Kidney tubule cell (primary cell): ENCODE measurements around the gene TBCD.

Experiments
- DNase-seq: peaks from one replicate; pipeline ENCODE4 v3.0.0-alpha.2; 2018; ENCODE audit warnings: low spot score

TBCD gene

DNA sequence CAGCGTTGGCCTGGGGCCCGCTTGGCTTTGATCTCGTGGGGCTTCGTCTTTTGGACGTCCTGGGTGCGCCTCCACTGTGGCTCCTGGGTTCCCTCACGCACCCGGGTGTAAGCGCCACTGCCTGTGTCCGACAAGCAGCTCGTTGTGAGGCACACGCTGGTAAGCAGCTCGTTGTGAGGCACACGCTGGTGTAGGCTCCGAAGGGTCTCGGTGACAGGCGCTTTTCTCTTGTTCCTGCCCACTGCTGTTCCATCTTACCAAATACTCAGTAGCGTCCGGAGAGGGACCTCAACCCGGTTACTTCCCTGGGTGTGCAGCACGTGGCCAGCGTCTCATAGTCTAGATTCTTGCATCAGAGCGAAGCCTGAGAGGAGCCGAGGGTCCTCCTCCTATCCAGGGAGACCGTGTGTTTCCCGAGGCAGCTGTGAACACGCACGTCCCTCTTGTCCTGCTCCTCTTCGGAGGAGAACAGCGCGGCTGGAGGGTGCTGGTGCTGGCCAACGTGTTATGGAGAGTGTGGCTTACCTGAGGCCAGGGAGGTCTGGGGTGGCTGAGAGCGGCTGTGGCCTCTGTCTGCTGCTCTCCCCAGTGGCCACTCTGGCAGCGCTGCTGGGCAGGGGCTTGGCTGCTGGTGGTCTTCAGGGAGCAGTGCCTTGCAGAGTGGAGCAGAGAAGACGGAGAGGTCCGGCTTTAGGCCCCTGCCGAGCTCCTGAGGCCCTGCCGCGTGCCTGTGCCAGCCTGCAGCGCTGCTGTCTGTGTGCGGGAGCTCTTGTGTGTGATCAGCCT lies 120.1 kb downstream of the TBCD start:
- no peak for DNase-seq

DNA sequence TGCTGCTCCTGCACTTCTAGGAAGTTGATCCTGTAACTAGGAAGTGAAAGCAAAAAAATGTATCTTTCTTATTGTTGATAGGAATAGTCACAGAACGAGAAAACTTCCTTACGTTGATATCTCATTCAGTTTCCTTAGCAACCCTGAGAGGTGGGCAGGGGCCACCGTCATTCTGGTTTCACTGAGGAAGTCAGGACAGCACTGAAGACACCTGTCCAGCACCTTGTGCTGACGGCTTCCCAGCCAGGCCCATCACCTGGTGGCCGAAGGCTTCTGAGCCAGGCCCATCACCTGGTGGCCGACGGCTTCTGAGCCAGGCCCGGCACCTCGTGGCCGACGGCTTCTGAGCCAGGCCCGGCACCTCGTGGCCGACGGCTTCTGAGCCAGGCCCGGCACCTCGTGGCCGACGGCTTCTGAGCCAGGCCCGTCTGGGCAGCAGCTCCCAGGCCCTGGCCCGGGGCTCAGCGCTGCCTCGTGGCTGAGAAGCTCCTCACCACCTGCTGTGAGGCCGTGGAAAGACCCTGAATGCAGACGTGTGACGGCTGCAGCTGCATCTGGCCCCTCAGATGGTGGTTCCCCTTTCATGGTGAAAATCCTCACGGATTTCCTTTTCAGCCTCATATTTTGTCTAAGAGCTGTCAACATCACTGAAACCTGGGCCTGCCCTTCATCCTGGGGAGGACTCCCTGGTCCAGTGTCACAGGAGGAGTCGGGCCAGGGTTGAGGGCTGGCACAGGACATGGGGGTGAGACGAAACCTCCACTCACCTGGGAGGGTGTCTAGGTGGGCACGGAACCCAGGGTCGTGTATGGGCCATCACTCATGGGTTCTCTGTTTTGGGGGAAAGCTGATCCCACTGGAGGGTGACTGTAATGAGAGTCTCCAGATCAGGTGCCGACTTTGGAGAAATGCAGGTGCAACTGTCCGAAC lies 121.0 kb downstream of the TBCD start:
- no peak for DNase-seq

DNA sequence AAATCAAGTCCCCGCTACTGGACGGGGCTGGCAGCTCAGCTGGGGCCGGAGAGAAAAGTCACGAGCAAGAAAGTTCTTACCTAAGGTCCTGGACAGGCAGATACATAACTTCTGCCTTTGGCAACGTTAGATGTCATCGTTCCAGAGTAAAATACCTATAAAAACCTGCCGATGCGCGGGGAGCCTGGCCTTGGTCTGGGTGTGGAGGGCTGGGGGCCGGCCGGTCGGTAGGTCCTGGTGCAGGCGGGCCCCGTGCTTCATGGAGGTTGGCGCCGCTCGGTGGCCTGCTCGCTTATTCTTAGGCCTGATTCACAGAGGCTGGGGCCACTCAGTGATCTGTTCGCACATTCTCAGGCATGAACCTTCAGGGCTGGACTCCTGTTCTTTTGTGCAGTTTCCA lies 121.7 kb downstream of the TBCD start:
- no peak for DNase-seq

DNA sequence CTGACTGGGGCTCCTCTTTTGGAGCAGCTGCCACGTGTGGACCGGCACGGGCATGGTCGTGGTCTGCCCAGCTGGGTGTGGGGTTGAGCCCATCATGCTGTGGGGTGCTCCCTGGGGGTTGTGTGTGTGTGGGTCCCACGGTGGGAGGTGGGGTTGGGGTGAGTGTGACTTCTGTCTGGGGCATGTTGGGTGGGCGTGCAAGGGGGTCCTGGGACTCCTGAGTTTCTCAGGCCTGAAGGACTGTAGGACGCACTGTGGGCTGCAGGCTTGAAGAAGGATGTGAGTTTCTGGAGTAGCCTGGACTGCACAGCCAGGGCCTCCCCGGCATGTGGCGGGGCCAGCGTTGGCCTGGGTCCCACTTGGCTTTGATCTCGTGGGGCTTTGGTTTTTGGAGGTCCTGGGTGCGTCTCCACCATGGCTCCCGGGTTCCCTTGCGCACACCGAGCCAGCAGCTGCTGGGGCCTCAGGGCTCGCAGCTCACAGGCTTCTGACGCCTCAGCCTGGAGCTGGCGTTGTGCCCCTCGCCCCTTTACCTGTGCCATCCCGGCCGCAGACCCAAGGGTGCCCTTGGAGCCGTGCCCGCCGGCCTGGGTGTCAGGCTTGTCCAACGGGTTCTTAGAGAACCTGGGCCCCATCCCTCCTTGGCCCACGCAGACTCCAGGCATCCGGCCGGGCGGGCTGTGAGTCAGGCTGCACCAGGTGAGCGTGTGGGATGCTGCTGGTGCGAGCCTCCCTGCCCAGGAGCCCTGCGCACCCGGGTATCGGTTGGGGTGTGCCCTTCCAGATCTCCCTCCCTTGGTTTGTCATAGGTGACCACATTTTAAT lies 122.4 kb downstream of the TBCD start:
- no peak for DNase-seq

DNA sequence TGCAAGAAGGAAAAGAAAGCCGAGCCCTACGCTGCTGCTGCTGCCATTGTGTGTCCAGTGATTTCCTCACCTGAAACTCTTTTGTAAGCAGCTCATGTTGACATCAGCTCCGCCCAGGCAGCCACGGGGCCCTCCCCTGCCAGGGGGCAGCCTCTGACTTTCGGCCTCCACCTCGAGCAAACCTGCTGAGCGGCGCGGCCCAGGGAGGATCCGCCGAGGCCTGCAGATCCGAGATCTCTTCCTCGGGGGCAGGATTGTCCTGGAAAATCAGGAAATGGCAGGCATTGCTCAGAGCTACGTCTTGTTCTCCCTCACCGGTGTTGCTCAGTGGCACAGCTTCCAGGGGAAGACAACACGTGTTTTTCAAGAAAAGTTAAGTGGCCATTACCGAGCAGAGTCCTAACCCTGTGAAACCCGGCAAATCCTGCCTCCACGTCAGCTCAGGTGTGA lies 123.6 kb downstream of the TBCD start:
- DNase-seq, result peak; percentile 42

DNA sequence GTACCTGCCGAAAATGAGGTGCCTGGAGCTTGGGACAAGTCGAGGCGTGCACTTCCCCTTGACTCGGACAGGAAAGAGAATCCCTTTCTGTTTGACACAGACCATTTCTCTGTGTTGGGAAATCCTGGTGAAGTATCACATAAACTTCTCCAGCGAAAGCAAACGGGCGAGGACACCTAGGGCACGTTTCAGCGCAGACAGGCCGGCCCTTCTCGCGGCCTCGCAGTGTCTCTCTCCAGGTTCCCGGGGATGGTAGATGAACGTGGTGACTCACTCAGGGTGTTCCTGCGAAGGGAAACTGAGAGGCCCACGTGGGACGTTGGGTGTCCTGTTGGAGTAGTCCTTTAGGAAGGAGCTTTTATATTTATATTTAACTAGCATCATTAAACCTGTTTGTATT lies 124.3 kb downstream of the TBCD start:
- no peak for DNase-seq

DNA sequence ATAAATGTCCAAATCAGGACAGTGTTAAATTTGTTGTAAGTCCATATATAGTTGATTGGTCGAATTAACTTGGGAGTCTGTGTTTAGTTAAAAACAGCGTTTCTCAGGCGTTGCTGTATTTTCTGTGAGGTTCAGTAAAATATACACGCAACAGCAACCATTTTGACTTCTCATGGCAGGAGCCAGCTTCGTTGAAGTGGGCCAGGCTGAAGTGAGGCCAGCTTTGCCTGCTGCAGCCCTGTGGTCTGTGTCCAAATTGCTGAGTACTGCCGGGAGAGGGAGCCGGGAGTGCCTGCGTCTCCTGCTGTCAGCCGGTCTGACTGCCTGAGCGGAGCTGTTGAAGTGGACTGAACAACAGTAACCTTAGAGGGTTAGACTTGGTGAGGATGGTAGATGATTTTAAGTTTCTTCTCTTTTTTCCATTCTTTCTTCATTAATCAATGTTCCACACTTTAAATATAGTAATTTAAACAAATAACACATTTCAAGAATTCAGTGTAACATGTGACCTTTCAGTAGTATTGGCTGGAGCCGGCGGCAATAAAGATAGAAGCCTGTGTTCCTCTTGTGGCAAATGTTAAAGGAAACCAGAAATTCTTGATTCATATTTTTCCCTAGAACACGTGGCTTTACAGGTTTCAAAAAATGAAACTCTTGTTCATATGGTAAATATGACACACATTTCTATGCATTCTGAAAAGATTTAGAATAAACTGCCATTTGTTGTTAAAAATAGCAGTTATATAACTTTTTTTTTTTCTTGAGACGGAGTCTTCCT lies 124.9 kb downstream of the TBCD start:
- peak; percentile 56 for DNase-seq

DNA sequence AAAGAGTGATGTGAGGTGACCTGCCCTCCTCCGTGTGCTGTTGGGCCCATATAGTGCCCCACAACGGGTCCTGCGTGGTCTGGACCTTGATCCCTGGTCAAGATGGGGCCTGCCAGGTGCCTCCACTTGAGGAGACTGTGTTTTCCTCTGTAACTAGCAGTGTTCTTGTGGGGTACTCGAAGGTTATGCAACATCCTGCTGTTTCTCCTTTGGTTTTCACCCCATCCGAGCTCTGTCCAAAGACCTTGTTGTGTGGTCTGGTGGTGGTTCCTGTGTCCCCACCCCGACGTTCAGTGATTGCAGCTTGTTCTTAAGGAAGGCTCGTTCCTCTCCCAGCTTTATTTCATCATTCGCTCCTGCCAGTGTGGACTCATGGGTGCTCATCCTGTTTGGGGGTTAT lies 126.7 kb downstream of the TBCD start:
- no peak for DNase-seq

DNA sequence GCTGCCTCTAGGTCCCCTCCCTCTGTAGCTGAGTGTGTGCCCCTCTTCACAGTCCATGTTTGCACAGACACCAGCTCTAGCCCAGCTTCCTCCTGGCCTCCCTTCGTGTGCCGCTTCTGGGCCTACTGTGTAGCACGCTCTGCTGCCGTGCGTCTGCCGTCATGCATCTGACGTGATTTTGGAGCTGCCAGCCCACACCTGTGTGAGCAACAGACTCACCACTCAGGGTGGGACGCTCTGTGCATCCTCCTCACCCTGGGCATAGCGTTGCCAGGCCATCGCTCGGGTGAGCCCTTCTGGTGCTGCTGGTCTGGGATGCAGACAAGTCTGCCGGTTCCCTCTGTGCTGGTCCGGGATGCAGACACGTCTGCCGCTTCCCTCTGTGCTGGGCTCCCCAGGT lies 127.4 kb downstream of the TBCD start:
- DNase-seq, result no peak

DNA sequence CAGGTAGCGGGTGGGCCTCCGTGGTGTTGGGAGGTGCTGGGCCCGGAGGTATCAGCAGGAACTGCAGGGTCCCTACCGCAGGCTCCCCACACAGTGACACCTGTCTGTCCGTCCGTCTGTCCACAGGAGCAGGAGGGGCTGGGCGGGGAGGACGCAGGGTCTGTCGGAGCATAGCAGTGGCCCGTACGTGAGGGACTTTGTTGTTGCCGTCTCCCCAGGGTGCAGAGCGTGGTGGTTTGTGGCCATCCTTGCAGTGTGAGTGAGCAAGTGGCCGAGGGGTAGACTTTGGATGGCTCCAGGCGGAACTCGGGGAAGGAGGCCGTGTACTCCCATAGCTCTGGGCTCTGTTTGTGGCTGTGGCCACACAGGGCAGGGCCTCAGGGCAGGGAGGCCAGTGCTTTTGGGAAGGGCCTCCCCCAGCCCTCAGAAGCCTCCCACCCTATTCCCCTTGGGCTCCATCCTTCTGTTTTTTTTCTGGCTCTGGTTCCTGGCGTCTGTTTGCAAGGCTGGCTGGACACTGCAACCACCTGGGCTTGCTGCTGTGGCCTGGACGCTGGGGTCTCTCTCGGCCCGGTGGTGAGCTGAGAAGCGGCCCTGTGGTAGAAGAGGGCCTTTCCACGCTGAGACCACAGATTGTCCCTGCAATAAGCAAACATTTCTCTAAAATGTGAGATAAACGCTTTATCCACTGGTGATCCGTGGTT lies 128.9 kb downstream of the TBCD start:
- DNase-seq, result no peak

DNA sequence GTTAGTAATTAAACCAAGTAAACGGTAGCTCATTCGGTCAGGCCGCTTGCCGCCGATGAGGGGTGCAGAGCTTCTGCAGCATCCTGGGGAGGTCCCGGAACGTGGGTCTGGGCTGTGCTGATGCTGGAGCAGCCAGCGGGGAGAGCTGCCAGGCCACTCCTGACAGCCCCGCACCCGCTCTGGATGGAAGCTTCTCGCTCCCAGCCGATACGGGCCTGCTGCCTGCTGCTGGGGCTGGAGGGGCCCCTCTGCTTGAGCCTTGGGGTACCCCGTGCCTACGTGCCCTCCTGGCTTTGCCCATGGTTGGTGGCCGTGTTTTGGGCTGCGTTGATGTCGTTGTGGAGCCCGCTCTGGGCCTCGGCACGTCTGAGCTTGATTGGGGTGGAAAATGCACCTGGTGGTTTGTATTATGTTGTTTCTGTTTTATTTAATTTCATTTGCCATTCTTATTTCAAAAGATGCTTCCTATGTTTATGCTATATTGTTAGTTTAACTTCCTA lies 129.5 kb downstream of the TBCD start:
- no peak for DNase-seq

DNA sequence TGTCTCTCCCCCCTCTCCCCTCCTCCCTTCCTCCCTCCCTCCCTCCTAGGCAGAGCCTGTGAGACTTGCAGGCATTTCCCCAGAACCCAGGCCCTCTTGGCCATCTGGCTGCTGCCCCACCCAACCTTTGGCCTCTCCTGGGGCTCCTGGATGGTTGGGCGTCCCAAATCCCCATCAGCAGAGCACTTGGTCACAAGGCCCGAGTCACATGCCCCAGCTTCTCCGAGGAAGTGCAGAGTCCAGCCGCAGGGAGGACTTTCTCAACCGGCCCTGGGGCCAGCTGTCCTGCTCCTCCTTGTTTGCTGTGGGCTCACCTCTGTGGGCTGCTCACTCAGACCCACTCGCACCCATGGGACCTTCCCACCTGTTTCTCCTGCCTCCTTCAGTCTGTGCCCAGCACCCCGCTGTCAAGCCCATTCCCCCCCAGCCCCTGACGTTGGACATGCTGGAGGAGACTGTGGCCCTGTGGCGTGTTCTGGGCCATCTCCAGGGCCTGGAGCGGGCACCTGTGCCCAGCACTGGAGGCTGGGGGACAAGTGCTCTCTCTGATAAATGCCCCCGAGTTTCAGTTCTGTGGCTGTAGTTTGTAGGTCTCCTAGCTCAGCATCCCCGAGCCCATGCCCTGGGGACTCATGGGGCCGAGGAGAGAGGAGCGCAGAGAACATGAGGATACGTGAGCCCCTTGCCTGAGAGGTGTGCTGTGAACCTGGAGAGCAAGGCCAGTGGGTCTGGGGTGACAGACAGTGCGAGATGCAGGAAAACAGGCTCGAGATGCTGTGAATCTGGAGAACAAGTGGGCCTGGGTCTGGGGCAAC lies 130.2 kb downstream of the TBCD start:
- DNase-seq, result no peak

DNA sequence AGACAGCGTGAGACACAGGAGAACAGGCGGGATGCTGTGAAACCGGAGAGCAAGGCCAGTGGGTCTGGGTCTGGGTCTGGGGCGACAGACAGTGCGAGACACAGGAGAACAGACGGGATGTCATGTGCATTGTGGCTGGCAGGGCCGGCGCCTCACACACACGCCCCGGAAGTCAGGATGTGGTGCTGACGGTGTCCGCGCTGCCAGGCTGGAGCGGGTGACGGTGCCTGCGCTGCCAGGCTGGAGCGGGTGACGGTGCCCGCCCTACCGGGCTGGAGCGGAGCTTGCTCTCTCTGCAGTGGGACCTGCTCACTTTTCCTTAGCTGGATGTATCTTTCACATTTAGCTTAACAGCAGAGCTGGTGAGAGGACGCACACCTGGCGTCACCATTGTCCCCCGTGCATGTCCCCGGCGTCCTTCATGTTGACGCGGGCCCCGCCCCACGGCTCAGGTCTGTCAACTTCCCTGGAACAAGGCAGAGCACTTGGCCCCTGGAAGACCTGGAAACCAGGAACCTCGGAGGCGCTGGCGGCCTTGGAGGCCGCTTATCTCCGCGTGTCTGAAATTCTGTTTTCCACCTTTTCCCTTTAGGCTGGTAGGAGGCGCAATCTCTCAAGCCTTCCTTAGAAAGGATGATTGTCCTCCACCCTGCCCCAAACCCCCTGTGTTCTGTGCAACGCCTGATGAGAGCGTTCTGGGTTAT lies 131.0 kb downstream of the TBCD start:
- no peak for DNase-seq

DNA sequence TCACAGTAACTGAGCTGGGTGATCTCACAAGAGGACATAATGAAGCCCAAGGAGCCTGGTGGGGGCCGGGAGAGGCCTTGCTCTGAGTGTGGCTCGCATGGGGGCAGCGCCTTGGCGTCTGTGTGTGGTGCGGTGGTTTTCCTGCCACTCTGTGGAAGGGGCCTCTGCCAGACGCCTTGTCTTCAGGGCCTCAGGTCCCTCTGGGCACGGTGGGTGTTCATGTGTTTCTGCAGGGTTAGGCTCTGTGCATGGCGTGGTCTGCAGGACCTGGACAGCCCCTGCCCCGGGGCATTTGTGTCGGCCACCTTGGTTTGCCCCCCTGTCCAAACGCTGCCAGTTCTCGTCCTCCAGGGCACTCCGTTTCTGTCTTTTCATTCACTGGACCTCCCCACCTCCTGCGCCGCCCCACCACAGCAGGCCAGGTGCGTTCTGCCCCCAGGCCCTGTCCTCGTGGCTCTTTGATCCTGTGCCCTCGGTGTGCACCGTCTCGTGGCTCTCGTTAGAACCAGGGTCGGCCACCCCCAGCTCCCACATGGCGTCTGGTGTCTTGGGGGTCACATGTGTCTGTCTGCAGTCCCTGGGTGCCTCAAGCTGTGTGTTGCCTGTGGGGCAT lies 131.7 kb downstream of the TBCD start:
- no peak for DNase-seq

DNA sequence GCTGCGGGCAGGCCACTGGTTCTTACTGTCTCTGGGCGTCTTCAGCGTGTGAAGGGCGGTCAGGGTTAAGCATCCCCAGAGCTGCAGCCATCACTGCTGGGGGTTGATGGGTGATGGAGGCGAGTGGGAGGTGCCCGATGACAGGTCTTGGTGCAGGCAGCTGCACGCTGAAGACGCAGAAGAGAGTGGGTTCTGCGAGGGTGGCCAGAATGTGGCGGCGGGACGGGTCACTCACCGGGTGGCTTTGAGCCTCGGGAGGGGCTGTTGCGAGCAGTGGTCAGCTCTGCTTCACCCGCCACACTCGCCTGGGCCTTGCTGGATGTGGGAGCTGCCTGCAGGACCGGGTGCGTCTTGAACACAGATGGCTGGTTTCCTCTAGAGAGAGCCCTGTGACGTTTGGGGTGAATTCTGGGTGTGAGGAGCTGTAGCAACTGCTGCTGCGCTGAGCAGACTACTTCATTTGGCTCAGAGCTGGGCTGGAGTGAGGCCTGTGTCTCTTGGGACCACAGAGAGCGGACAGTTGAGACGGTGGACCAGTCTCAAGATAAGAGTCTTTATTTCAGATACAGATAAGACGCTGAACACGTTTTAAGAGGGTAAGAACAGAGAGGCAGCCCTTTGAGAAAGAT lies 132.6 kb downstream of the TBCD start:
- DNase-seq, result no peak

DNA sequence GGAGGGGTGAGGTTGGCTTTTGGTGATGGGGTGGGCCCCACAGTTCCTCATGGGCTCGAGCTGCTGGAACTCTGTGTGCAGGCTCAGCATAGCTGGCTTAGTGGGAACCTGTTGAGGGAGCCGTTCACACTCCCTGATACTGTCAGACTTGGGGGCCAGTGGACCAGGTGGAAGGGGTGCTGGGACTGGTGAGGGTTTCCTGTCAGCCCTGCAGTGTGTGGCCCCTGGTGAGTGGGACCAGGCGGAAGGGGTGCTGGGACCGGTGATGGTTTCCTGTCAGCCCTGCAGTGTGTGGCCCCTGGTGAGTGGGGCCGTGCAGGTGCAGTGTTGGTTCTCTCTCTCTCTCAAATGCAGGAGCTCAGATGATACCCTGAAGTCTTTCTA lies 133.1 kb downstream of the TBCD start:
- no peak for DNase-seq

DNA sequence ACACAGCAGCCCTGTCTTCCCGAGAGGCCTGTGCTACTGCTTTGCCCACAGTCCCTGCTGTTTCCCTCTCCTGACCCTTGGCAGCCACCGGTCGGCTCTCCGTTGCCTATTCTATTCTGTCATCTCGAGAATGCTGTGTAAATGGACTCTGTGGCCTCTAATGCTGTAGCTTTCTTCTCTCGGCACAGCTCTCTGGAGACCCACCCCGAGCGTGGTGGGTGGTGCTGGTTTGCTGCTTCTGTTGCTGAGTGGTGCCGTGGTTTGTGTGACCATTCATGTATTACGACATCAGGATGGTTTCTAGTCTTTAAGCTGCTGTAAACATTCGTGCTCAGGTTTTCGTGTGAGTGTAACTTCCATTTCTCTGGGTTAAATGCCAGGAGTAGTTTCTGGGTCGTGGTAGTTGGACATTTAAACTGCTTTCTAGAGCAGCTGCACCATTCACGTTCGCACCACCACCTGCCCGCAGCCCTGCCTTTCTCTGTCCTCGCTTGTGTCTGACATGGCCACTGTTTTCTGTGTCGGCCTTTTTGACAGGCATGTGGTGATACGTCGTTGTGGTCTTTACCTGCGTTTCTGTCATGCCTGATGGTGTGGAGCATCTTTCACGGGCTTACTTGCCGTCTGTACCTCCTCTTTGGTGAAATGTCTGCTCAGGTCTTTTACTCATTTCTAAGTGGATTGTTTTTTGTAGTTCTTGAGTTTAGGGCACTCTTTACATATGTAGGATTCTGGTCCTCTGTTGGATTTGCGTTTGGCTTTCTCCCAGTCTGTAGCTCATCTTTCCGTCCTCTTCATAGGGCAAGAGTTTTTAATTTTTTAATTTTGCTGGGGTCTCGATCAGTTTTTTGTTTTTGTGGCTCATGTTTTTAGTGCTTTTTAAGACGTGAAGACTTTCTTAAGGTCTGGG lies 135.6 kb downstream of the TBCD start:
- no peak for DNase-seq
